ENCODE results near the gene DHX58.

DHX58 gene

DNA sequence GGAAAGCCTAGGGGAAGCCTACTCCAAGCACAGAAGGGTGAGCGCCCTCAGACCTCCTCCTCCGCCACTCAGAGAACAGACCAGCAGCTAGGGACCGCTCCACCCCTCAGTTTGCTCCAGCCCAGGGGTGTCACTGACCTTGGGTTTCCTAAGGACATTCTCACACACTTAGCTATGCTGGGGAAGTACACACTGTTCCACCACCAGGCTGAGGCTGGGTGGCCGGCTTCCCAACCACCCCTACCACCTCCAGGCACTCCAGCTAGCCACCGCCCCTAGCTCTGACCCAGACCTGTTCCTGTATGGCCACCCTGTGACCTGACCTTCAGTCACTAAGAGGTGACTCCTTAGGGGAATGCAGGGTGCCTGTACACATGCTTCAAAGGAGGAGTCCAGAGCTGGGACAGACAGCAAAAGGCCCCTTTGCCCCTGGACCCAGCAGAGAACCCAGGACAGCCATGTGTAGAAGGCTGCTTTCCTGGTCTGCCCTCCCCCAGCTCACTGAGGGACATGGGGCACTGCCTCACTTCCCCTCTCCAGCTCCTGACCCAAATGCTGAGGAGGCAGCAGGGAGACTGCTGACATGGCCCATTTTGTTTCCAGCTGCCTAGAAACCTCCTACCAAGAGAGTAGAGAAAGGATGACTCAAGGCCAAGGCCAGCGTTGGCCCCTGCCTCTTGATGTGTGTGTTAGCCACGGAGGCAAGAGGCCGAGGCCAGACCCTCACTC is 16.8 kb upstream of the DHX58 start:
- no peak for DNase-seq (ENCODE audit: low read depth, low spot score)

DNA sequence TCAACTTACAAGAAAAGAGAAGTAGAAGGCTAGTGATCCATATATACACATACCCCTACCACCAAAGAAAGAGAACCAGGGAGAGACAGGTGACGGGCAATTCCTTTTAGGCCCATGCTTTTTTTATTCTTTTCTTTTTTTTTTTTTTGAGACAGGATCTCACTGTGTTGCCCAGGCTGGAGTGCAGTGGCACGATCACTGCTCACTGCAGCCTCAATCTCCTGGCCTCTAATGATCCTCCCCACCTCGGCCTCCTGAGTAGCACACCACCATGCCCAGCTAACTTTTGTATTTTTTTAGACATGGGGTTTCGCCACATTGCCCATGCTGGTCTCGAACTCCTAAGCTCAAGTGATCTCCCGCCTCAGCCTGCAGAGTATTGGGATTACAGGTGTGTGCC is 14.9 kb upstream of the DHX58 start:
- DNase-seq (ENCODE audit: low read depth, low spot score), result no peak

DNA sequence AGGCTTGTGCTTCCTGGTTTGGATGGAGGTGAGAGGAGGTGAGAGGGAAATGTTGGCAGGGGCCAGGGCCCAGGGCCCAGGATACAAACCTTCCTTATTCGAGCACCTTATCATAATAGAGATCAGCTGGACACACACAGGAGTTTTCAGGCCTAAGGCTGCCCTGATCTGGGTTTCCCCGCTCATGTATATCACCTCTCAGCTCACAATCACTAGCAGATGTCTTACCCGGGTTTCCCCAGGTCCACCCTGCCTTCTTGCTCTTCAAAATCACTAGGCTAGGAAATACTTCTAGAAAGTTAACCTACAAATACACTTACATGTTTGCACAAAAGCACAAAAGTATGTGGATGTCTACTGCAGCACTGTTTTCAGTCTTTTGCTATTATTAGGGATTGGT is 14.3 kb upstream of the DHX58 start:
- no peak for DNase-seq (ENCODE audit: low read depth, low spot score)

DNA sequence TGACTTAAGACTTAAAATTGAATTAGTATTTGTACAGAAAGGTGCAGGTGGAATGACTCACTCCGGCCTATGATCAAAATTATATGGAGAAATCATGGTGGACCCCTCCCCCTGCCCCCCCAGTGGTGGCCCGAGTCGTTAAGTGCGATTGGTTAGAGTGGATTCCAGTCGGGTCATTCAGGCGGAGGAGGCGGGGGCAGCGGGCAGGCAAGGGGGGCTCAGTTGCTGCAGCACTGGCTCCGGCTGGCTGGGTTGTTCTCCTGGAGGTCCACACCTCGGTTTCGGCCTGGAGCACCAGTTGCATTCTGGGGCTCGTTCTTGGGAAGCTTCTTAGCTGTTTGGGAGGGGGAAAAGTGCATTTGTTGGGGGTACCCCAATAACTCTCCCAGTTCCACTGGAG is 13.1 kb upstream of the DHX58 start:
- no peak for DNase-seq (ENCODE audit: low read depth, low spot score)

DNA sequence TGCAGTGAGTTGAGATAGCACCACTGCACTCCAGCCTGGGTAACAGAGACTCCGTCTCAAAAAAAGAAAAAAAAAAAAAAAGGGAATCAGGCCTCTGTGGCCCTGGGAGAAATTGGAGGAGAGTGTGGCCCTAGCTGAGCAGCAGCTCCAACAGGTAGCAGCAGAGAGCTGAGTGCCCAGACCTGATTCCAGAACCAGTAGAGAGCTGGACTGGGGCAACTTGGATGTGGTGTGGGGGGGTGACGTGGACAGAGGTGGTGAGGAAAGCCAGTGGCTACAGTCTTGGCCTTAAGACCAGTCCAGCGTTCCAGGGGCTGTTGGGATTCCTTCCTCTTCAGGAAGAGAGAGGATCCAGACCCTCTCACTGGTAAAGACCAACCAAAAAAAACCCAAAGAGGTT is 11.7 kb upstream of the DHX58 start:
- no peak for DNase-seq (ENCODE audit: low read depth, low spot score)

DNA sequence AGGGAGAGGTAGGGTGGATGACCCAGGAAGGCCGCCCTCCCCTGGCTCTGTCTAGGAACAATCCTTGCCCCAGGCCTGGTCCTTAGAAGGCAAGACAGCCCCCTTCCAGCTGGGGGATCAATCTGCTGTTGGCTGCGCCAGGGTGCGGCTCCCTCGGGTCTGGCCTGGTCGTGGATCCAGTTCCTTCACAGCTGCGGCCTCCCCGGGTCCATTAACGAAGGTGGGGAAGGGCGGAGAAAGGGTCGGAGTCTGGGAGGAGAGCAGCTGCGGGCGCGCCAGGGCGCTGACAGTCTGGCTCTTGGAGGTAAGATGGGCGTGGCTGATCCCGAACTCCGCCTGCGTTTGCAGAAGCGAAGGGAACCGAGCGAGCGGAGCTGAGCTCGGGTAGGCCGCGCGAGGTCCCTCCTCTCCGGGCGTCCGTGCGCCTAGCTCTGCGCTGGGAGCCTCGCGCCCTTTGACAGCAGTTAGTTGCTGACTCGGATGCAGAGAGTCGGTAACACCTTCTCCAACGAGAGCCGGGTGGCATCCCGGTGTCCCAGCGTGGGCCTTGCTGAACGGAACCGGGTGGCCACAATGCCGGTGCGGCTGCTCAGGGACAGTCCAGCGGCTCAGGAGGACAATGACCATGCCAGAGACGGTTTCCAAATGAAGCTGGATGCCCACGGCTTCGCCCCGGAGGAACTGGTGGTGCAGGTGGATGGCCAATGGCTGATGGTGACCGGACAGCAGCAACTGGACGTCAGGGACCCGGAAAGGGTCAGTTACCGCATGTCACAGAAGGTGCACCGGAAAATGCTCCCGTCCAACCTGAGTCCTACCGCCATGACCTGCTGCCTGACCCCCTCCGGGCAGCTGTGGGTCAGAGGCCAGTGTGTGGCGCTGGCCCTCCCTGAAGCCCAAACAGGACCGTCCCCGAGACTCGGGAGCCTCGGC is 10.1 kb upstream of the DHX58 start, which contains the start of gene HSPB9:
Gene HSPB9, plus strand, starts transcription at position 434 of the 933 bp plus-strand sequence. Its CDS starts 47 bp downstream, at position 481.
- peak; percentile 90 for DNase-seq (ENCODE audit: low read depth, low spot score)

DNA sequence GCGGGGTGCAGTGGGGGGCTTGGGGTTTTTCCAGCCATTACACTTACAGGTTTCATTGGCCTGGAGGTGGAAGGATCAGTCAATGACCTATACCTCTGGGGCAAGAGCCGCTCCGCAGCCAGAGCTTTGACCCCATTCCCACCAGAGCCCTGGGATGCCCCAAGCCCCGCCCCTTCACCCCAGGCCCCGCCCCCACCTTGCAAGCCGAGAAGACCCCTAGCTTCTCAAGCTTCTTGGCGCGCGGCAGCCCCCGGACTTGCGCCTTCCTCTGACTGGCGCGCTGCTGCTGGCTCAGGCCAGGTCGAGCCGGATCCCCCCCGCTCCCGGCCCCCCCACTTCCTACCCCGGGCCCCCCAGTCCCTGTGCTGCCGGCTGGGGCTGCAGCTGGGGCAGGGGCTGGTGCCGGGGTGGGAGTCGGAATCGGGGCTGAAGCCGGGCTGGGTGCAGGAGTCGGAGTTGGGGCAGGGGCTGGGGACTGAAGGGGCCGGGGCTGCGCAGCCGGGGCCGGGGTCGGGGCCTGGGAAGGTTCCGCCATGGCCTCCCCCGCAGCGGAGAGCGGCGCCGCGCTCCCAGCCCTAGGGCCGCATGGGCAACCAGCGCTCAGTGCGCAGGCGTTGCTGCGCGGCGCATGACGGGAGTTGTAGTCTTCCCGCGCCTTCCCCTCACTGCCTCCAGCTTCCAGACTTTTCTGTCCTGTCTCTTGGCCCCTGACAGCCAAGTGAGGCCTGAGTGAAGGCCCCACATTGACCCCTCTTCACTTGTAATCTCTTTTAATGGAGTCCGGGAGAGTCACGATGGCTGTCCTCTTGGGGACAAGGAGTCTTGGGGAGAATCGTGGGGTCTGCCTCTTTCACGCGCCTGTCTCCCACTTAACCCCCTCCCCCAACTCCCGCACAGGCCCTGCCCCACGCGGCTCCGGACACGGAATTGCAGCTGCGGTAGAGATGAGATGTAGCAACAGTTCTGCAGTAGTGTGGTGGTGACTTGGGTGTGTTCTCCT is 8.6 kb upstream of the DHX58 start, which contains the start of gene KAT2A:
Gene KAT2A, minus strand, starts transcription at position 598 of the 1,000 bp plus-strand sequence. Its CDS starts 63 bp downstream, at position 535.
- peak; percentile 89 for DNase-seq (ENCODE audit: low read depth, low spot score)

DNA sequence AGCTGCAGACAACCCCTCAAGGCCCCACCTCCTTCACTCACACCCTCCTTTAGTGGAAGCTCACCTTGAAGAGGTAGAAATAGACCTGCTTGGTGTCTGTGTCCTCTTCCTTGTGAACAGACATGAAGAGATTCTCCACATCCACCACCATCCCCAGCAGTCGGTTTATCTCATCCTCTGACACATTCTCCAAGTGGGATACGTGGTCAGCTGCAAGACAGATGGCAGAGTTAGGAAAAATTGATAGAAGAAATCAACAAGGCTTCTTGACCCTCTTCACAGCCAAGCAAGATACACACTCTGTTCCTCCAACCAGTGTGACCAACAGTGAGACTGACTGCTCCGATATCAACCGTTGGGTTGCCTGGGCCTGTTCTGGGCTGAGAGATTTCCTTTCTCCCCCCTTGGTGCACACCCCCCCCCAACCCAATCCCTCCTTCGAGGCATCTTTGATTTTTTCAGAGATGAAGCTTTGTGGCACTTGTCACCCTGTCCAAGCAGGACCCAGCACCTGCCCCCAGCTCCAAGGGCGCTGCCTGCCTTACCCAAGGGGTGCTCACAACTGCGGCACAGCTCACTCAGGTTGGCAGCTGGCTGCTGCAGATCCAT is 7.8 kb upstream of the DHX58 start:
- no peak for DNase-seq (ENCODE audit: low read depth, low spot score)

DNA sequence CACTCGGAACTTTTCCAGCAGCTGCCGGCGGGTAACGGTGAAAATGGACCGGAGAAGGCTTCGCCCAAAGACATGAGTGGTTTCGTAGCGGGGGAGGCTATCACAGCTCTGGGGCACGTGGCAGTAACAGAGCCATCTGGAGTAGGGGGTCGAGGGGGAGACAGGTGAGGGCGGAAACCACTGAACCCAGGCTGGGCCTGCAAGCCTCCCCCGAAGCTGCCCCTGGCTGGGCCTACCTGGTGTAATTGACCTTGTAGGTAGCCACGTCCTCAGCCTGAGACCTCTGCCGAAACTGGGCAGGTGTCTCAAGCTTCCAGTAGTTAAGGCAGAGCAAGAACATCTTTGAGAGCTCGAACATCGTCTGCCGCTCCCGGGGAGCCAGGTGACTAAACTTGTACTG is 6.8 kb upstream of the DHX58 start:
- DNase-seq (ENCODE audit: low read depth, low spot score), result no peak

DNA sequence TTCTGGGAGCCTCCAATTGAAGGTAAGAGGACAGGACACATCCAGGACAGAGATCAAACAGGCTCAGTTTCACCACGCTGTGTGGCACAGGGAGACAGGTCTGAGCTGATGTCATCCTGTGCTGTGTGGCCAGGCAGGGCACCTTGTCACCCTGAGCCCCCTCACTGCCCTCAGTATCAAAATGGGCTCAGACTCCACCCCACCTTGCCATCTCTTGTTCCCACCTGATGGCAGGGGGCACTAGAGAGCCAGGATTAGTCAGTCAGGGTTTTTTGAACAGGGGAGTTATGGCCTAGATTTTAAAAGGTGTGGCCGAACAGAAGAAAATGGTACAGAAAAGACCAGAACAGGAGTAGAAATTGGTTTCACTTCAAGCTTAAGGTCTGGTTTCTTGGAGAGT is 6.0 kb upstream of the DHX58 start:
- peak; percentile 24 for DNase-seq (ENCODE audit: low read depth, low spot score)

DNA sequence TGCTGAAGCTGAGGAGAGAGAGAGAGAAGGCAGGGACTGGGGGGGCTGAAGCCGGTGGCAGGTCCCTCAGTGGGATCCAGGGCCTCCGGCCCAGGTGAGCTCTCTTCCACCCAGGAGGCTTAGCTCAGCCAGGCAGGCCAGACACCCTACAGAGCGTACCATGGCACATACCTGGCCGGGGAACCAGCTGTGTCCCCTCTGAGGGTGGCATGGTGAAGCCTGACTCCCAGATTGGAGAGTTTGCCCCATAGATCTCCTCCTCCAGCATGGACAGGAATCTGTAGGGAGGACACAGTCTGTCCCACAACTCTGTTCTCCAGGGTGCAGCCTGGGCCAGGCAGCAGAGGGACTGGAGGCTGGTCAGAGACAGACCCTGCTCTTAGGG is 5.6 kb upstream of the DHX58 start:
- no peak for DNase-seq (ENCODE audit: low read depth, low spot score)

DNA sequence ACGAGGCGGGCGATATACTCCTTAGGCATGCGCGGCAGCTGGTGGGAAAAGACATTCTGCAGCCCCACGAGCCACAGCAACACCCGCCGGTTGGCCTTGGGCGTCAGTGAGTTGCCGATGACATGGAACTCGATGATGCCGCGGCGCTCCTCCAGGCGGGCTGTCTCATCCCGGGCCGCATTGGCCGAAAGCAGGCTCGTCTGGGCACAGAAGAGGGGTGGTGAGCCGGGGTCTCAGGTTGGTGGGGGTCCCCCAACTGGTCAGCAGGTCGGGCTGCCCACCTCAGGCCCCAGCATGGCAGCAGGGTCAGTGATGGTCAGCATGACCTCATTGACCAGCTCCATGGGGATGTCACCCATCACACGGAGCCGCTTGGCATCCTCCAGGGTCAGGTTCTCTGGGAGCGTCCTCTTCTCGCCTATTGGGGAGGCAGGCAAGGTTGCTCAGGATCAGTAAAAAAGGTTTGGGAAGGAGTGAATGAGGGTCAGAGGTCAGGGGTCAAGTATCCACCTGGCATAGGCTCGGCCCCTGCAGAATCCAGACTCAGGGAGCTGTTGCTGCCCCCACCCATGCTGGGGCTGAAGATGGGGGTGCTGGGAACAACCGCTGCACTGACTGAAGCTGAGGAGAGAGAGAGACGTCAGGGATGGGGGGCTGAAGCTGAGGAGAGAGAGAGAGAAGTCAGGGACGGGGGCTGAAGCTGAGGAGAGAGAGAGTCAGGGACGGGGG is 5.0 kb upstream of the DHX58 start:
- DNase-seq (ENCODE audit: low read depth, low spot score), result peak; percentile 13

DNA sequence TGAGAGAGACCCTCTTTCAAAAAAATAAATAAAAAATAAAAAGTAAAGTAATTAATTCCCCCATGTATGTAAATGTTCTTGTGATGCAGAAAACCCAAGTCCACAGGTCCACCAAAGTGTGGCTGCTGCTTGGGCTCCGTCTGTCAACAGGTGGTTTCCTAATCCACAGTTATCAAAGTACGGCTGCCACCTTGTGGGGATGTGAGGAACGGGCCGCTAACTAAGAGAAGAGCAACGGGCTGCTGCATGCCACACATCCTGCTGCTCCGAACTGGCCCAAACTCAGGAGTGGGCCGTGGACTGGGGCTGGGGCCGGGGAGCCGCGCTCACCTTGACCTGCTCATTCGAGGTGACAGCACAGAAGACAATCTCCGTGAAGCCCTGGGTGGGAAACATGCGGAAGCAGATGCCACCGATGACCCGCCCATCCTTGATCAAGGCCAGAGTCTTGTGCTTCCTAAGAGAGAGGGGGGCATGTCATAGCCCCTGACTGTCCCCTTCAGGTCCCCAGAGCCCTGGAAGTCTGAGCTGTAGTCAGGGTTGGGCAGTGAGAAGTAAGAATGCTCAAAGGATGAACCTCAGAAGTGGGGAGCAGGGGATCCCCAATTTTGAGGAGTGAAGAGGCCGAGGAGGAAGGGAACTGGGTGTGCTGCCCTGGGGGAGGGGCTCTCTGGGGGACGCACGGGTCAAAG is 4.3 kb upstream of the DHX58 start:
- peak; percentile 83 for DNase-seq (ENCODE audit: low read depth, low spot score)

DNA sequence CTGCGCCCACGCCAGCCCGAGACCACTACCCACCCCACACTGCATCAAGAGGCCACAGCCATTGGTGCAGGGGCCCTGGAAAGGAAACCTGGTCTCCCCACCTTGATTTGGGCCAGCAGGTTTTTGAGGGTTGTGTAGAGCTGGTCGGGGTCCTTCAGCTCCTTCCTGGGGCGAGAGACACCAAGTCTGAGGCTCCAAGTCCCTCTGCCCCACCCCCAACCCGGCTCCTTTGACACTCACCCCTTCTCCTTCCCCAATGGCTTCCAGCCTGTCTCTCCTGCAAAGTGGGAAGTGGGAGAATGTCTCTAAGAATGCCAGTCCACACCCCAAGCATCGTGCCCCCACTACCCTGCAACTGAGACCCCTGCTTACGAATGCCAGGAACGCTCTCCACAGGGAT is 1.6 kb upstream of the DHX58 start:
- no peak for DNase-seq (ENCODE audit: low read depth, low spot score)

DNA sequence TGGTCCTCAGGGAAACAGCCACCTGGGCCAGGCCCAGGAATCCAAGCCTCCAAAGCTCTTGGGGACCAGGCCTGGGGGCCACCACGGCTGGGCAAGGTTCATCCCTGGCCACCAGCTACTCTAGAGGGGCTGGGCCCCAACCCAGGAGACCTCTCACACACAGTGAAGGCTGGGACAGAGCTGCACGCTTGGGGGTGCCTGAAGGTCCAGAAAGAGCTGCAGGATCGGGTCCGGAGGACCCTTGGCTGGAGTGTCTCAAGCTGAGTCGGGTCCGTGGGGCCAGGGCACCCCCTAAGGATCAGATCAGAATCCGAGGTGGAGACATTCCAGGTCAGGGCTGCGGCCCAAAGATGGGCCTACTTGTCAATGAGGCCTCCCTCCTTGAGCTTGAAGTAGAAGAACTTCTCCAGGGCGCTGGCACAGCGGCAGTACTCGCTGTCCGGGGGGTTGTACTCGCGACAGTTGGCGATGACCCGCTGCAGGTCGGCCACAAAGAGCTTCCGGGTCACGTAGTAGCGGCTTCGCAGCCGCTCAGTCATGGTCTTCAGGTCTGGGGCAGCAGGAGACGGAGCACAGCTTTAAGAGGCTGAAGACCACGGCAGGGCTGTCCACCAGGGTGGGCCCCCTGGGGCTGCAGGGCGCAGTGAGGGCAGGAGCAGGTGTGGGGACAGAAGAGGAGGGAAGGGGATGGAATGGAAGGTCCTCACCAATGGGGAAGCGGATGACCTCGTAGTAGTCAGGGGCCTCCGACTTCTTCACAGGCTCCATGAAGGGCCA is 967 bp upstream of the DHX58 start:
- no peak for DNase-seq (ENCODE audit: low read depth, low spot score)

DNA sequence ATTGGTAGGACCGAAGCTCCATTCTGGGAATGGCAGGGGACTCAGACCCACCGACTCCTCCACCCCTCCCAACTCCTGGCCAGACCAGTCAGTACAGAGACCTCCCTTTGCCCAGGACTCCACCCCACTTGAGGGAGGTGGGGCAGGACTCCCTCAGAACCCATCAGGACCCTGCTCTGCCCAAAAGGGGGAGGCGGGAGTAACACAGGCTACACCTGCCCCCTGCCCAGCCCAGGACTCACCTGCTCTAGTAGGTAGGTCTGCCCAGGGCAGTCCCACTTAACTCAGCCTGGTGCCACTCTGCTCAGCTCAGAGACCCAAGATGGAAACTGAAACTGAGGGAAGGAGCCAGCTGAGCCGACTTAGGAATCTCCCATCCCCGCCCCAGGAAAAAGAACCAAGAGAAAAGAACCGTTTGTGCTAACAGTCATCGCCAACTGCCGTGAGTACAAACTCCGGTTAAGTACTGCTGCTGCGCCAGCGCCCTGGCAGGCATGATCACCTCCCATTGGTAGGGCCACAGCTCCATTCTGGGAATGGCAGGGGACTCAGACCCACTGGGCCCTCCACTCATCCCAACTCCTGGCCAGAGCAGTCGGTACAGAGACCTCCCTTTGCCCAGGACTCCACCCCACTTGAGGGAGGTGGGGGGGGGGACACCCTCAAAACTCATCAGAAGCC is 503 bp downstream of the DHX58 start:
- no peak for DNase-seq (ENCODE audit: low read depth, low spot score)

DNA sequence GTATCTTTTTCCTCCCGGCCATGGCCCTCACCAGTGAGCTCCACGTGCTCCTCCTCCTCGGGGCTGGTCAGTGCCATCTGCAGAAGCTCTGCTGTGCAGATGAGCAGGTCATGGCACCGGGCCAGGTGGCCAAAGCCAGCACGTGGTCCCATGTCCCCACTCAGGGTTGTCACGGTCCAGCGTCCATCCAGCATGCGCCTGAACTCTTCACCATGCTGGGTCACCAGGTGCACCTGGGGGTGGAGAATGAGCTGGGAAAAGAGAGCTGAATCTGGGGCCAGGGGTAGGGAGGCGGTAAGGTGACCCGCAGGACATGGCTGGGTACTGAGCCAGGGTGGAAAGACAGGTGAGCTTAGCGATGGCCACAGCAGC is 1.3 kb downstream of the DHX58 start:
- DNase-seq (ENCODE audit: low read depth, low spot score), result no peak

Data from ELF-1 (cell line).